Prostate gland (tissue), 2 donors: Measurements from ENCODE around the gene SESN1.

Experiments
- CTCF ChIP-seq, 4 experiments: fragments of 200-600 bp in 2 of 4; fragments of 450-650 bp in 2 of 4; sonication (generic) in 2 of 4; IDR thresholded peaks; 1 replicate in 3 of 4; 2 replicates in 1 of 4; pipeline ENCODE4 v1.5.1; 2016 to 2019; ENCODE audit warnings: antibody characterized with exemption in 4 of 4, mild to moderate bottlenecking in 2 of 4, moderate library complexity in 2 of 4
- POLR2A ChIP-seq: fragments of 450-650 bp; IDR thresholded peaks from one replicate; pipeline ENCODE4 v1.6.1; 2016; ENCODE audit warnings: antibody characterized with exemption, mild to moderate bottlenecking

- TF ChIP-seq CTCF (IDR thresholded peaks at IDR 0.05), result no peak
- TF ChIP-seq POLR2A, result no peak
These were observed 13.6 kb downstream of the SESN1 start for GRCh38 chr6:109081026-109081425.
